K562 (cell line): ENCODE measurements around the gene NDUFS5. TPM values are rescaled to one million over a fixed set of nuclear protein-coding genes. Genes with fewer than 3 reads are reported as not detected.

Experiments used
- ARID1B ChIP-seq: fragments of 450-650 bp; IDR thresholded peaks from 2 replicates; pipeline ENCODE4 v1.6.1; 2016; ENCODE audit warnings: antibody characterized with exemption, mild to moderate bottlenecking, inconsistent platforms
- BRD9 ChIP-seq: fragments of 450-650 bp; IDR thresholded peaks from 2 replicates; pipeline ENCODE4 v1.6.1; 2018; ENCODE audit warnings: low read depth; ENCODE audit not compliant: partially characterized antibody
- C11orf30 ChIP-seq: fragments of 450-650 bp; IDR thresholded peaks from 2 replicates; pipeline ENCODE4 v1.6.1; 2016; ENCODE audit warnings: low read depth, mild to moderate bottlenecking
- CCNT2 ChIP-seq: IDR thresholded peaks from 2 replicates; pipeline ENCODE4 v1.6.1; 2011; ENCODE audit warnings: borderline replicate concordance, low read depth, mild to moderate bottlenecking, moderate library complexity, mixed read lengths, low read length; ENCODE audit not compliant: insufficient read length; ENCODE audit errors: extremely low read depth
- E2F6 ChIP-seq, 2 experiments: IDR thresholded peaks; 2 replicates each; pipeline ENCODE4 v1.6.1; 2011; ENCODE audit warnings: borderline replicate concordance in 1 of 2, control low read depth in 1 of 2, low read depth in 1 of 2, low read length in 1 of 2, mild to moderate bottlenecking in 1 of 2, mixed read lengths in 1 of 2, moderate library complexity in 1 of 2; ENCODE audit not compliant: insufficient read depth in 1 of 2, insufficient read length in 1 of 2, poor library complexity in 1 of 2, severe bottlenecking in 1 of 2; ENCODE audit errors: extremely low read depth in 1 of 2
- EP300 ChIP-seq: IDR thresholded peaks from 2 replicates; pipeline ENCODE4 v1.6.1; 2012; ENCODE audit warnings: low read length, improper control_type of control experiment
- ERF ChIP-seq: fragments of 450-650 bp; formaldehyde crosslinking; IDR thresholded peaks from 2 replicates; pipeline ENCODE4 v1.4.0; 2020; ENCODE audit warnings: mild to moderate bottlenecking, mixed read lengths
- FOXM1 ChIP-seq, 2 experiments: fragments of 450-650 bp in 1 of 2; sonication (generic) in 1 of 2; formaldehyde crosslinking in 1 of 2; IDR thresholded peaks; 2 replicates each; pipeline versions ENCODE4 v1.6.1 to v1.9.0; 2017 to 2022; ENCODE audit warnings: low read depth in 2 of 2, mild to moderate bottlenecking in 2 of 2, missing genetic modification reagents in 1 of 2, moderate library complexity in 1 of 2
- HNRNPH1 ChIP-seq: fragments of 200-400 bp; formaldehyde crosslinking; optimal IDR thresholded peaks from 2 replicates; pipeline ENCODE3; 2017; ENCODE audit warnings: low read depth, mild to moderate bottlenecking, low read length, moderate library complexity
- ILF3 ChIP-seq: fragments of 450-650 bp; IDR thresholded peaks from 2 replicates; pipeline ENCODE4 v1.6.1; 2018; ENCODE audit warnings: antibody characterized with exemption, mild to moderate bottlenecking, moderate library complexity, borderline replicate concordance
- LEF1 ChIP-seq: fragments of 450-650 bp; IDR thresholded peaks from 2 replicates; pipeline ENCODE4 v1.6.1; 2016; ENCODE audit warnings: mild to moderate bottlenecking
- MAFG ChIP-seq: fragments of 450-650 bp; conservative IDR thresholded peaks from 2 replicates; pipeline ENCODE4 v1.6.1; 2016; ENCODE audit warnings: missing genetic modification characterization, missing compliant biosample characterization
- MEF2A ChIP-seq: IDR thresholded peaks from 2 replicates; pipeline ENCODE4 v1.6.1; 2011; ENCODE audit warnings: low read depth, mild to moderate bottlenecking, low read length, moderate library complexity; ENCODE audit not compliant: control insufficient read depth
- PHB2 ChIP-seq: fragments of 450-650 bp; IDR thresholded peaks from 2 replicates; pipeline ENCODE4 v1.6.1; 2017; ENCODE audit warnings: low read depth
- RCOR1 ChIP-seq, 2 experiments: IDR thresholded peaks; 2 replicates each; pipeline ENCODE4 v1.6.1; 2012; ENCODE audit warnings: low read depth in 2 of 2, low read length in 2 of 2, borderline replicate concordance in 1 of 2, improper control_type of control experiment in 1 of 2
- SMARCC2 ChIP-seq: fragments of 450-650 bp; IDR thresholded peaks from 2 replicates; pipeline ENCODE4 v1.6.1; 2017; ENCODE audit warnings: antibody characterized with exemption, moderate library complexity, mild to moderate bottlenecking, low read depth
- SMARCE1 ChIP-seq: fragments of 450-650 bp; IDR thresholded peaks from 2 replicates; pipeline ENCODE4 v1.7.1; 2016; ENCODE audit warnings: mild to moderate bottlenecking
- TCF3 ChIP-seq: sonication (generic); formaldehyde crosslinking; IDR thresholded peaks from 2 replicates; pipeline ENCODE4 v1.4.0; 2020; ENCODE audit warnings: mild to moderate bottlenecking, missing genetic modification reagents
- THRAP3 ChIP-seq: fragments of 450-650 bp; IDR thresholded peaks from 2 replicates; pipeline ENCODE4 v1.6.1; 2016; ENCODE audit warnings: mild to moderate bottlenecking, inconsistent platforms, borderline replicate concordance
- ZNF134 ChIP-seq: fragments of 250-450 bp; sonication (Bioruptor Pico); conservative IDR thresholded peaks from 2 replicates; pipeline ENCODE4 v1.4.0; 2020
- ZNF280B ChIP-seq: fragments of 250-450 bp; sonication (Bioruptor Pico); IDR thresholded peaks from 2 replicates; pipeline ENCODE4 v1.5.1; 2021; ENCODE audit warnings: mild to moderate bottlenecking
- ZNF282 ChIP-seq: sonication (generic); formaldehyde crosslinking; IDR thresholded peaks from 2 replicates; pipeline ENCODE4 v1.8.1; 2023; ENCODE audit warnings: missing genetic modification reagents
- ZNF584 ChIP-seq: fragments of 200-800 bp; sonication (Bioruptor generic); IDR thresholded peaks from 2 replicates; pipeline ENCODE4 v1.6.1; 2016; ENCODE audit warnings: low read depth, mild to moderate bottlenecking, missing genetic modification characterization, missing compliant biosample characterization
- polyA plus RNA-seq, 8 experiments: library from polyadenylated mRNA; depleted of rRNA in 4 of 8; stranded (reverse) in 5 of 8; unstranded in 3 of 8; fragments of >200 nt; fragmentation: Nextera tagmentation in 2 of 8; fragmentation: Illumina TruSeq in 1 of 8; extraction: Ambion mirVana in 2 of 8; extraction: Trizol in 1 of 8; gene quantifications; 2 replicates each; pipeline versions ENCODE4 v1.2.1 to v1.2.3, GENCODE V29; 2011 to 2014; ENCODE audit warnings: inconsistent platforms in 1 of 8, missing spikeins in 1 of 8
- total RNA-seq, 7 experiments: library from RNA; depleted of rRNA in 6 of 7; stranded (reverse); fragments of >200 nt in 6 of 7; fragmentation: Illumina TruSeq in 2 of 7; extraction: Trizol in 2 of 7; gene quantifications; 2 replicates each; pipeline versions ENCODE4 v1.2.1 to v1.2.3, GENCODE V29; 2011 to 2021; ENCODE audit warnings: low replicate concordance in 1 of 7
- TF ChIP-seq, protein P1 (sequence below), 2 experiments: fragments of 450-650 bp in 1 of 2; sonication (generic) in 1 of 2; formaldehyde crosslinking in 1 of 2; IDR thresholded peaks in 1 of 2; conservative IDR thresholded peaks in 1 of 2; 2 replicates each; pipeline versions ENCODE4 v1.6.1 to v1.8.1; 2016 to 2023; ENCODE audit warnings: mild to moderate bottlenecking in 2 of 2, moderate library complexity in 2 of 2, inconsistent platforms in 1 of 2, missing genetic modification reagents in 1 of 2

NDUFS5 gene
- total and polyA plus RNA-seq, 9 of the 15 experiments (the other 6 are each of a cell fraction or from before 2014, with no cell fraction given): 499 to 2,737 (median 1,281) TPM

GRCh38 chr1:39047374-39048229 lies 21.5 kb downstream of the NDUFS5 start (continued):
- no peak for TF ChIP-seq BRD9
- TF ChIP-seq FOXM1 (IDR thresholded peaks at IDR 0.05; ENCODE audit: low read depth): peak; percentile 71
- TF ChIP-seq FOXM1 (CRISPR knock-in tag; IDR thresholded peaks at IDR 0.05; ENCODE audit: low read depth): no peak
- TF ChIP-seq ZNF280B (CRISPR knock-in tag): no peak
- TF ChIP-seq ARID1B: peak; percentile 80
- TF ChIP-seq ILF3: no peak
- no peak for TF ChIP-seq ERF
- no peak for TF ChIP-seq MEF2A
- peak in 1 of 2 experiments; percentile 51; a peak in 1 of 4 replicates for TF ChIP-seq RCOR1 (IDR thresholded peaks at IDR 0.05; ENCODE audit: borderline replicate concordance in 1 of 2, low read depth in 2 of 2, low read length in 2 of 2)
- no peak for TF ChIP-seq ZNF282 (CRISPR knock-in tag)
- peak in 1 of 2 experiments; percentile 6 for TF ChIP-seq E2F6 (IDR thresholded peaks at IDR 0.05; ENCODE audit: borderline replicate concordance in 1 of 2, extremely low read depth in 1 of 2, insufficient read depth in 1 of 2, insufficient read length in 1 of 2, low read depth in 1 of 2, low read length in 1 of 2, poor library complexity in 1 of 2, severe bottlenecking in 1 of 2)
- TF ChIP-seq, protein P1, sequence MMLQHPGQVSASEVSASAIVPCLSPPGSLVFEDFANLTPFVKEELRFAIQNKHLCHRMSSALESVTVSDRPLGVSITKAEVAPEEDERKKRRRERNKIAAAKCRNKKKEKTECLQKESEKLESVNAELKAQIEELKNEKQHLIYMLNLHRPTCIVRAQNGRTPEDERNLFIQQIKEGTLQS (IDR thresholded peaks at IDR 0.05): peak; percentile 89
- TF ChIP-seq, protein P1 (CRISPR knock-in tag; conservative IDR thresholded peaks at IDR 0.05): no peak; the same call in 1 of the 2 replicates
- peak; percentile 68 for TF ChIP-seq MAFG (tag)
- TF ChIP-seq SMARCE1: peak; percentile 55; the same call in 1 of the 2 replicates
- TF ChIP-seq EP300: peak; percentile 17; the same call in 1 of the 2 replicates
- no peak for TF ChIP-seq ZNF584 (CRISPR knock-in tag)
- 0 out of 2 replicates have a peak, but pooled peaks have one; percentile 15 for TF ChIP-seq PHB2
- TF ChIP-seq THRAP3: no peak
- TF ChIP-seq SMARCC2: peak; percentile 47; the same call in 1 of the 2 replicates
- peak; percentile 62 for TF ChIP-seq TCF3 (CRISPR knock-in tag)
- TF ChIP-seq ZNF134 (CRISPR knock-in tag): no peak
- peak; percentile 63 for TF ChIP-seq C11orf30
- TF ChIP-seq LEF1: 0 out of 2 replicates have a peak, but pooled peaks have one; percentile 23
- no peak for TF ChIP-seq CCNT2
- no peak for TF ChIP-seq HNRNPH1
